IMR-90 (cell line): ENCODE measurements around the gene ZNF227. TPM values are rescaled to one million over a fixed set of nuclear protein-coding genes. Genes with fewer than 3 reads are reported as not detected.

ENCODE experiments used
- ATAC-seq: fragments of 200-7000 bp; cut with Tn5 transposase; 2 replicates; pipeline ENCODE4 v1.9.1; 2020; ENCODE audit warnings: low read depth, mild to moderate bottlenecking, moderate library complexity
- BruUV-seq: library from RNA; stranded (reverse); fragments of 400-500 nt; replicated peaks from 2 replicates; lab custom pipeline; 2021; lab: Mats Ljungman, UMichigan
- CTCF ChIA-PET: fragments of 300-600 bp; formaldehyde crosslinking; extraction: SDS; loops from one replicate; lab custom pipeline; 2021; ENCODE audit warnings: antibody characterized with exemption; lab: Yijun Ruan, JAX
- POLR2A ChIA-PET: fragments of 300-600 bp; sonication (Branson Sonifier 250); formaldehyde crosslinking; loops from one replicate; lab custom pipeline; 2022; ENCODE audit warnings: antibody characterized with exemption; ENCODE audit not compliant: unreplicated experiment; lab: Charles Lee
- DNase-seq: peaks from one replicate; pipeline ENCODE4 v3.0.0; 2013
- H2AFZ ChIP-seq: replicated peaks from 2 replicates; pipeline ENCODE3; 2013; ENCODE audit warnings: low read length, mild to moderate bottlenecking; ENCODE audit not compliant: poor library complexity
- H2AK5ac ChIP-seq: 2 replicates; pipeline ENCODE4 v1.6.1; 2013; ENCODE audit warnings: low read depth, low read length, inconsistent platforms
- H2AK9ac ChIP-seq: replicated peaks from 2 replicates; pipeline ENCODE3; 2013; ENCODE audit warnings: mild to moderate bottlenecking, low read depth, low read length, moderate library complexity; ENCODE audit not compliant: poor library complexity
- H2BK120ac ChIP-seq: 2 replicates; pipeline ENCODE4 v1.6.1; 2013; ENCODE audit warnings: low read depth, low read length, inconsistent platforms
- H2BK15ac ChIP-seq: 3 replicates; pipeline ENCODE4 v1.6.1; 2013; ENCODE audit warnings: low read depth, low read length, inconsistent platforms
- H2BK20ac ChIP-seq: 2 replicates; pipeline ENCODE4 v1.6.1; 2013; ENCODE audit warnings: low read depth, mild to moderate bottlenecking, inconsistent platforms, low read length, moderate library complexity
- H2BK5ac ChIP-seq: 2 replicates; pipeline ENCODE4 v1.6.1; 2013; ENCODE audit warnings: mild to moderate bottlenecking, low read depth, low read length, inconsistent platforms; ENCODE audit not compliant: poor library complexity, severe bottlenecking
- H3K14ac ChIP-seq: replicated peaks from 2 replicates; pipeline ENCODE4 v1.6.1; 2013; ENCODE audit warnings: low read depth, low read length, inconsistent platforms
- H3K18ac ChIP-seq: 2 replicates; pipeline ENCODE4 v1.6.1; 2013; ENCODE audit warnings: low read depth, low read length, control low read depth
- H3K23ac ChIP-seq: 2 replicates; pipeline ENCODE4 v1.6.1; 2013; ENCODE audit warnings: low read depth, low read length, inconsistent platforms
- H3K27ac ChIP-seq: 2 replicates; pipeline ENCODE4 v1.5.1; 2013; ENCODE audit warnings: mild to moderate bottlenecking, control low read depth, low read length; ENCODE audit not compliant: insufficient read depth
- H3K27me3 ChIP-seq: 2 replicates; pipeline ENCODE4 v1.6.1; 2013; ENCODE audit warnings: low read length; ENCODE audit not compliant: control insufficient read depth, insufficient read depth
- H3K36me3 ChIP-seq: 2 replicates; pipeline ENCODE4 v1.6.1; 2013; ENCODE audit warnings: low read length, mixed read lengths; ENCODE audit not compliant: control insufficient read depth, insufficient read depth
- H3K4ac ChIP-seq: 2 replicates; pipeline ENCODE4 v1.6.1; 2013; ENCODE audit warnings: low read depth, low read length, inconsistent platforms
- H3K4me1 ChIP-seq: 2 replicates; pipeline ENCODE4 v1.6.1; 2013; ENCODE audit warnings: low read length, mixed read lengths; ENCODE audit not compliant: control insufficient read depth, insufficient read depth
- H3K4me2 ChIP-seq: 2 replicates; pipeline ENCODE4 v1.6.1; 2013; ENCODE audit warnings: low read depth, mild to moderate bottlenecking, control low read depth, low read length, moderate library complexity
- H3K4me3 ChIP-seq: 2 replicates; pipeline ENCODE4 v1.5.1; 2013; ENCODE audit warnings: low read depth, mild to moderate bottlenecking, control low read depth, low read length, moderate library complexity; ENCODE audit not compliant: insufficient read depth
- H3K56ac ChIP-seq: 2 replicates; pipeline ENCODE4 v1.6.1; 2013; ENCODE audit warnings: low read length, inconsistent platforms; ENCODE audit not compliant: insufficient read depth; ENCODE audit errors: extremely low read depth
- H3K79me1 ChIP-seq, 2 experiments: 2 replicates each; pipeline ENCODE4 v1.6.1; 2013; ENCODE audit warnings: low read length in 2 of 2, inconsistent platforms in 1 of 2, low read depth in 1 of 2
- H3K9ac ChIP-seq: 2 replicates; pipeline ENCODE4 v1.6.1; 2013; ENCODE audit warnings: low read depth, low read length, control low read depth
- H3K9me1 ChIP-seq: 2 replicates; pipeline ENCODE4 v1.6.1; 2013; ENCODE audit warnings: low read length, inconsistent platforms; ENCODE audit not compliant: insufficient read depth
- H3K9me3 ChIP-seq: 2 replicates; pipeline ENCODE4 v1.6.1; 2013; ENCODE audit warnings: low read length; ENCODE audit not compliant: control insufficient read depth, insufficient read depth
- H4K20me1 ChIP-seq: 2 replicates; pipeline ENCODE4 v1.6.1; 2013; ENCODE audit warnings: low read length, inconsistent platforms; ENCODE audit not compliant: insufficient read depth
- H4K5ac ChIP-seq: 2 replicates; pipeline ENCODE4 v1.6.1; 2013; ENCODE audit warnings: mild to moderate bottlenecking, low read depth, low read length, control low read depth
- H4K8ac ChIP-seq, 2 experiments: 2 replicates each; pipeline ENCODE4 v1.6.1; 2013; ENCODE audit warnings: low read depth in 2 of 2, low read length in 2 of 2, control low read depth in 1 of 2, inconsistent platforms in 1 of 2
- H4K91ac ChIP-seq: 2 replicates; pipeline ENCODE4 v1.6.1; 2013; ENCODE audit warnings: low read depth, low read length, inconsistent platforms; ENCODE audit not compliant: insufficient read depth
- BHLHE40 ChIP-seq: fragments of 150-350 bp; IDR thresholded peaks from 2 replicates; pipeline ENCODE4 v1.6.1; 2016; ENCODE audit warnings: mild to moderate bottlenecking, low read depth, low read length
- CEBPB ChIP-seq: IDR thresholded peaks from 2 replicates; pipeline ENCODE4 v1.6.1; 2012; ENCODE audit warnings: low read depth, low read length, improper control_type of control experiment
- CHD1 ChIP-seq: IDR thresholded peaks from 2 replicates; pipeline ENCODE4 v1.6.1; 2012; ENCODE audit warnings: low read depth, low read length, improper control_type of control experiment
- CTCF ChIP-seq: conservative IDR thresholded peaks from 2 replicates; pipeline ENCODE4 v1.5.1; 2012; ENCODE audit warnings: mild to moderate bottlenecking, low read depth, low read length, improper control_type of control experiment
- FOS ChIP-seq: fragments of 150-350 bp; IDR thresholded peaks from 2 replicates; pipeline ENCODE4 v1.6.1; 2016; ENCODE audit warnings: low read depth, low read length
- MAFK ChIP-seq: IDR thresholded peaks from 2 replicates; pipeline ENCODE4 v1.6.1; 2012; ENCODE audit warnings: low read depth, low read length, improper control_type of control experiment
- MAZ ChIP-seq: IDR thresholded peaks from 2 replicates; pipeline ENCODE4 v1.6.1; 2012; ENCODE audit warnings: low read depth, mild to moderate bottlenecking, low read length, improper control_type of control experiment, moderate library complexity, borderline replicate concordance
- NFE2L2 ChIP-seq: fragments of 150-350 bp; IDR thresholded peaks from 2 replicates; pipeline ENCODE4 v1.6.1; 2016; ENCODE audit warnings: low read depth, mild to moderate bottlenecking, low read length
- POLR2A ChIP-seq: IDR thresholded peaks from 2 replicates; pipeline ENCODE4 v1.6.1; 2012; ENCODE audit warnings: mild to moderate bottlenecking, low read depth, low read length
- RAD21 ChIP-seq: IDR thresholded peaks from 2 replicates; pipeline ENCODE4 v1.6.1; 2012; ENCODE audit warnings: low read length, improper control_type of control experiment
- RCOR1 ChIP-seq: IDR thresholded peaks from 2 replicates; pipeline ENCODE4 v1.6.1; 2012; ENCODE audit warnings: mild to moderate bottlenecking, low read length, improper control_type of control experiment; ENCODE audit not compliant: insufficient replicate concordance
- RFX5 ChIP-seq: IDR thresholded peaks from 2 replicates; pipeline ENCODE4 v1.8.0; 2012; ENCODE audit warnings: low read depth, mild to moderate bottlenecking, low read length, moderate library complexity
- USF2 ChIP-seq: fragments of 150-350 bp; IDR thresholded peaks from 2 replicates; pipeline ENCODE4 v1.6.1; 2017; ENCODE audit warnings: mild to moderate bottlenecking, antibody characterized with exemption, low read length, low read depth
- WGBS, 2 experiments: methylation state at CpG; one replicate each; pipeline versions ENCODE4 v1.1.5 to v1.1.7; 2013; ENCODE audit warnings: missing lambda C conversion rate in 2 of 2; ENCODE audit not compliant: insufficient read length in 1 of 2; ENCODE audit errors: extremely low coverage in 2 of 2; 5-methylcytosine and 5-hydroxymethylcytosine counted together
- dilution Hi-C: fragments of 300-500 bp; cut with HindIII; formaldehyde crosslinking; loops from one replicate; pipeline ENCODE4 v1.14.3; 2018; ENCODE audit warnings: low sequenced_read_pairs; ENCODE audit not compliant: unreplicated experiment
- in situ Hi-C: fragments of 300-500 bp; cut with MboI; formaldehyde crosslinking; loops from 3 replicates; pipeline ENCODE4 v1.14.3; 2019; ENCODE audit warnings: low sequenced_read_pairs, inconsistent platforms, mixed read lengths
- intact Hi-C: fragments of 100-400 bp; cut with micrococcal nuclease; formaldehyde crosslinking; loops from 2 replicates; pipeline ENCODE4 v1.10.0; 2022
- polyA plus RNA-seq, 3 experiments: library from polyadenylated mRNA; depleted of rRNA; stranded (reverse); fragments of >200 nt; gene quantifications; 2 replicates each; pipeline ENCODE4 v1.2.3, GENCODE V29; 2012; ENCODE audit warnings: low replicate concordance in 1 of 3
- total RNA-seq: library from RNA; depleted of rRNA; stranded (reverse); fragments of >200 nt; gene quantifications from 2 replicates; pipeline ENCODE4 v1.2.3, GENCODE V29; 2012

ZNF227 gene
- total and polyA plus RNA-seq, 2 of the 4 experiments (the other 2 are of a cell fraction) = 4.9 to 19.2 TPM

DNA sequence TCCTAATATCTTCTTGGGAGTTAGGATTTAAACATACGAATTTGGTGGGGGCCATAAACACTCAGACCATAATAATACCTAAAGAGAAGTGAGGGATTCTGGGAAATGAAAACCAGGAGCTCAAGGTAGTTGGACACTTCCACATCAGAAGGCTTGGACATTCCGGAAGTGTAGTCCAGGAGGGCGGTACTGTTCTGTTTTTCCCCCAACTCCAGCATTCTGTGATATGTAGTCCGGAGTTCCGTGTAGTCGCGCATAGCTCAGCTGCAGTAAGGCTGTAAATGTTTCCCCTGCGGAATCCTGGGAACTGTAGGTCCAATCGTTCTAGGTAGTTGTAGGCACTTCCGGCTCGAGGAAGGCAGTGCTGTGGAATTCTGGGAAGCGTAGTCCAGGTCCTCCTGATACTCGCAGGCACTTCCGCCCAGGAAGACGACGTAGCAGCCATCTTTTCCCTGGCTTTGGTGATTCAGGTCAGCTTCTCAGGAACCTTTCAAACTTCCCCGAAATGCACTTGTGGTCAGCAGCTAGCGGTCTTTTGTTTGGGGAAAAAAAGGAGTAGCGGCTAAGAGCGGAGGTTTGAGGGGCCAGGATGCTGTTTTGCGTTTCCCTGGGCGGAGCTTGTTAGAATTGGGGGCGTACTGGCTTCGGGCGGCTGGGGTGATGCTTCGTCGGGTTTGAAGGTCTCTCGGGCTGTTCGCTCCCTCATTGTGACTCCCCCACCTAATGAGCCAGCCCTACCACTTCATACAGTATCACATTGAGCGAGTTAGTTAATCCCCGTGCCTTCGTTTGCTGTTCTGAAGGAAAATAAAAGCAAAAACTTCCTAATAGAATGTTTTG lies 47.4 kb upstream of the ZNF227 start, which contains the start of gene ZNF226:
TSS of gene ZNF226 (plus strand) at position 428 of the 840 bp plus-strand sequence. CDS start 4,981 bp downstream, outside the sequence.
- Histone ChIP-seq H2AK9ac (peak within 1 kb of the TSS; percentile 33), H2BK120ac (peak within 1 kb of the TSS; percentile 71), H3K56ac (peak within 1 kb of the TSS; percentile 91), H3K4me2 (peak within 1 kb of the TSS; percentile 78), H4K91ac (peak within 1 kb of the TSS; percentile 85), H3K27ac (peak within 1 kb of the TSS; percentile 88), H3K79me1 (peaks cover 15 to 33% of the 10 kb centered on the region in 2 experiments), H3K4me1 (no peaks in the 10 kb centered on the region), H3K9ac (peak within 1 kb of the TSS; percentile 94), H2AFZ (peak within 1 kb of the TSS; percentile 94), H2BK5ac (peak within 1 kb of the TSS; percentile 89), H2AK5ac (peak within 1 kb of the TSS; percentile 54), H4K8ac (peak within 1 kb of the TSS; percentile 54 to 97), H3K4me3 (peak within 1 kb of the TSS; percentile 72), H3K4ac (peak within 1 kb of the TSS; percentile 97), H3K18ac (peak within 1 kb of the TSS; percentile 70), H3K36me3 (peaks cover 19% of the 10 kb centered on the region), H3K9me3 (0 out of 2 replicates have a peak, but pooled peaks cover 3% of the 10 kb centered on the region), H3K23ac (peak within 1 kb of the TSS; percentile 96), H2BK20ac (no peak within 1 kb of the TSS), H2BK15ac (no peak within 1 kb of the TSS), H3K27me3 (no peaks in the 10 kb centered on the region), H4K5ac (peak within 1 kb of the TSS; percentile 86), H4K20me1 (no peaks in the 10 kb centered on the region), H3K14ac (peak within 1 kb of the TSS; percentile 98), H3K9me1 (no peaks in the 10 kb centered on the region)
- ATAC-seq (peak; percentile 97), DNase-seq (peak; percentile 99)
- intact Hi-C loops (loop anchor here (2.0 to 10.0 kb wide), 2 partner anchors 52 to 140 kb away; partner anchors contain the start of genes ZNF225 and ZNF235), in situ Hi-C loops (no loop called here), dilution Hi-C loops (no loop called here)
- no peak for TF ChIP-seq RFX5
- TF ChIP-seq FOS = no peak
- 0 out of 2 replicates have a peak, but pooled peaks have one; percentile 2 for TF ChIP-seq MAFK
- no peak for TF ChIP-seq CTCF
- TF ChIP-seq NFE2L2 = no peak
- TF ChIP-seq CEBPB = no peak
- TF ChIP-seq USF2 = no peak
- no peak for TF ChIP-seq RAD21
- no peak for TF ChIP-seq MAZ
- no peak for TF ChIP-seq CHD1
- no peak for TF ChIP-seq RCOR1
- no peak for TF ChIP-seq BHLHE40
- peak; percentile 24; the same call in 1 of the 2 replicates for TF ChIP-seq POLR2A
- WGBS, 2 experiments = 0% methylated on average over 6 of the region's 32 CpGs; no CpG with 5 or more reads in 1 of the 2 experiments
- POLR2A ChIA-PET = no interaction called here
- BruUV-seq = no TSS peak
- CTCF ChIA-PET = interaction anchor here (1.1 kb wide), 1 partner anchor 11 kb away, joined by 3 read pairs; no protein-coding TSS in a partner anchor
